ENCODE measurements around the gene NDUFB11.

NDUFB11 gene

DNA sequence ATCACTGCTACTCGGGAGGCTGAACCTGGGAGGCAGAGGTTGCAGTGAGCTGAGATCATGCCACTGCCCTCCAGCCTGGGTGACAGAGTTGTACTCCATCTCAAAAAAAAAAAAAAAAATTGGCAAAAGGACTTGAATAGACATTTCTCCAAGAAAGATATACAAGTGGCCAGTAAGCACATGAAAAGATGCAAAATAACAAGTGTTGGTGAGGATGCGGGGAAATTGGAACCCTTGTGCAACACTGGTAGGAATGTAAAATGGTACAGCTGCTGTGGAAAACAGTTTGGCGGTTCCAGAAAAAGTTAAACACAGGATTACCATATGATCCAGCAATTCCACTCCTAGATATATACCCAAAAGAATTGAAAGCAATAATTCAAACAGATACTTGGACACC lies 19.9 kb upstream of the NDUFB11 start:
- TF ChIP-seq EP300 (IDR thresholded peaks at IDR 0.05; ENCODE audit: borderline replicate concordance), result no peak
- no peak for TF ChIP-seq RAD21 (IDR thresholded peaks at IDR 0.05; ENCODE audit: low read depth)
- TF ChIP-seq, protein P1, sequence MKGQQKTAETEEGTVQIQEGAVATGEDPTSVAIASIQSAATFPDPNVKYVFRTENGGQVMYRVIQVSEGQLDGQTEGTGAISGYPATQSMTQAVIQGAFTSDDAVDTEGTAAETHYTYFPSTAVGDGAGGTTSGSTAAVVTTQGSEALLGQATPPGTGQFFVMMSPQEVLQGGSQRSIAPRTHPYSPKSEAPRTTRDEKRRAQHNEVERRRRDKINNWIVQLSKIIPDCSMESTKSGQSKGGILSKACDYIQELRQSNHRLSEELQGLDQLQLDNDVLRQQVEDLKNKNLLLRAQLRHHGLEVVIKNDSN (IDR thresholded peaks at IDR 0.05), result no peak
- no peak for TF ChIP-seq YY1 (IDR thresholded peaks at IDR 0.05; ENCODE audit: low read depth)
- no peak for TF ChIP-seq TCF12 (IDR thresholded peaks at IDR 0.05; ENCODE audit: low read depth)
- TF ChIP-seq NFIC (IDR thresholded peaks at IDR 0.05), result no peak
- TF ChIP-seq FOXM1 (IDR thresholded peaks at IDR 0.05; ENCODE audit: borderline replicate concordance, low read depth), result no peak
- no peak for TF ChIP-seq EGR1 (IDR thresholded peaks at IDR 0.05)
- no peak for TF ChIP-seq CEBPB (IDR thresholded peaks at IDR 0.05)
- no peak for TF ChIP-seq ZBTB7A (IDR thresholded peaks at IDR 0.05; ENCODE audit: low read depth)
- no peak for TF ChIP-seq TEAD4 (IDR thresholded peaks at IDR 0.05)
- TF ChIP-seq CREB1 (IDR thresholded peaks at IDR 0.05; ENCODE audit: low read depth), result no peak
- no peak for TF ChIP-seq TAF1 (IDR thresholded peaks at IDR 0.05; ENCODE audit: low read depth)
- TF ChIP-seq, protein P2, sequence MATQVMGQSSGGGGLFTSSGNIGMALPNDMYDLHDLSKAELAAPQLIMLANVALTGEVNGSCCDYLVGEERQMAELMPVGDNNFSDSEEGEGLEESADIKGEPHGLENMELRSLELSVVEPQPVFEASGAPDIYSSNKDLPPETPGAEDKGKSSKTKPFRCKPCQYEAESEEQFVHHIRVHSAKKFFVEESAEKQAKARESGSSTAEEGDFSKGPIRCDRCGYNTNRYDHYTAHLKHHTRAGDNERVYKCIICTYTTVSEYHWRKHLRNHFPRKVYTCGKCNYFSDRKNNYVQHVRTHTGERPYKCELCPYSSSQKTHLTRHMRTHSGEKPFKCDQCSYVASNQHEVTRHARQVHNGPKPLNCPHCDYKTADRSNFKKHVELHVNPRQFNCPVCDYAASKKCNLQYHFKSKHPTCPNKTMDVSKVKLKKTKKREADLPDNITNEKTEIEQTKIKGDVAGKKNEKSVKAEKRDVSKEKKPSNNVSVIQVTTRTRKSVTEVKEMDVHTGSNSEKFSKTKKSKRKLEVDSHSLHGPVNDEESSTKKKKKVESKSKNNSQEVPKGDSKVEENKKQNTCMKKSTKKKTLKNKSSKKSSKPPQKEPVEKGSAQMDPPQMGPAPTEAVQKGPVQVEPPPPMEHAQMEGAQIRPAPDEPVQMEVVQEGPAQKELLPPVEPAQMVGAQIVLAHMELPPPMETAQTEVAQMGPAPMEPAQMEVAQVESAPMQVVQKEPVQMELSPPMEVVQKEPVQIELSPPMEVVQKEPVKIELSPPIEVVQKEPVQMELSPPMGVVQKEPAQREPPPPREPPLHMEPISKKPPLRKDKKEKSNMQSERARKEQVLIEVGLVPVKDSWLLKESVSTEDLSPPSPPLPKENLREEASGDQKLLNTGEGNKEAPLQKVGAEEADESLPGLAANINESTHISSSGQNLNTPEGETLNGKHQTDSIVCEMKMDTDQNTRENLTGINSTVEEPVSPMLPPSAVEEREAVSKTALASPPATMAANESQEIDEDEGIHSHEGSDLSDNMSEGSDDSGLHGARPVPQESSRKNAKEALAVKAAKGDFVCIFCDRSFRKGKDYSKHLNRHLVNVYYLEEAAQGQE (IDR thresholded peaks at IDR 0.05; ENCODE audit: low read depth), result no peak
- TF ChIP-seq, protein P3, sequence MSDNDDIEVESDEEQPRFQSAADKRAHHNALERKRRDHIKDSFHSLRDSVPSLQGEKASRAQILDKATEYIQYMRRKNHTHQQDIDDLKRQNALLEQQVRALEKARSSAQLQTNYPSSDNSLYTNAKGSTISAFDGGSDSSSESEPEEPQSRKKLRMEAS (IDR thresholded peaks at IDR 0.05), result no peak

DNA sequence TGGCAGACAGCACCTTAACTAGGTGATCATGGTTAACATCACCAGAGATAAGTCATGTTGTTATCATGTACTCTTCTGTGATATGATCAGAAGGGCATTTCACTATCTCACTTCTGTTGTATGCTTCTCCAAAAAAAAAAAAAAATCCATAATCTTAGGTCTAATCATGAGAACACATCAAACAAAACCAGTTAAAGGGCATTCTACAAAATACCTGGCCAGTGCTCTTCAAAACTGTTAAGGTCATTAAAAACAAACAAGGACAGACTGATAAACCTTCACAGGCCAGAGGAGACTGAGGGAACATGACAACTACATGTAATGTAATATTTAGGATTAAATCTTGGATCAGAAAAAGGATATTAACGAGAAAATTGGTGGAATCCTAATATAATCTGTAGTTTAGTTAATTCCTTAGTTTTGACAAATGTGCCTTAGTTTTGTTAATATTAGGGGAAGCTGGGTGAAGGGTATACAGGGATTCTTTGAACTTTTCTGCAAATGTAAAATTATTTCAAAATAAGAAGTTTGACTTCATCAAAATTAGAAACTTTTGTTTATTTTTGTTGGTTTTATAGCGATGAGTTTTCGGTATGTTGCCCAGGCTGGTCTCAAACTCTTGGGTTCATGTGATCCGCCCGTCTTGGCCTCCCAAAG lies 18.6 kb upstream of the NDUFB11 start:
- TF ChIP-seq EGR1 (IDR thresholded peaks at IDR 0.05) (no peak), FOXM1 (IDR thresholded peaks at IDR 0.05; ENCODE audit: borderline replicate concordance, low read depth) (no peak), TCF12 (IDR thresholded peaks at IDR 0.05; ENCODE audit: low read depth) (no peak), TEAD4 (IDR thresholded peaks at IDR 0.05) (no peak), NFIC (IDR thresholded peaks at IDR 0.05) (no peak), EP300 (IDR thresholded peaks at IDR 0.05; ENCODE audit: borderline replicate concordance) (no peak), TAF1 (IDR thresholded peaks at IDR 0.05; ENCODE audit: low read depth) (no peak), YY1 (IDR thresholded peaks at IDR 0.05; ENCODE audit: low read depth) (no peak), RAD21 (IDR thresholded peaks at IDR 0.05; ENCODE audit: low read depth) (no peak), CREB1 (IDR thresholded peaks at IDR 0.05; ENCODE audit: low read depth) (no peak)
- TF ChIP-seq, protein P2 (IDR thresholded peaks at IDR 0.05; ENCODE audit: low read depth), result no peak

DNA sequence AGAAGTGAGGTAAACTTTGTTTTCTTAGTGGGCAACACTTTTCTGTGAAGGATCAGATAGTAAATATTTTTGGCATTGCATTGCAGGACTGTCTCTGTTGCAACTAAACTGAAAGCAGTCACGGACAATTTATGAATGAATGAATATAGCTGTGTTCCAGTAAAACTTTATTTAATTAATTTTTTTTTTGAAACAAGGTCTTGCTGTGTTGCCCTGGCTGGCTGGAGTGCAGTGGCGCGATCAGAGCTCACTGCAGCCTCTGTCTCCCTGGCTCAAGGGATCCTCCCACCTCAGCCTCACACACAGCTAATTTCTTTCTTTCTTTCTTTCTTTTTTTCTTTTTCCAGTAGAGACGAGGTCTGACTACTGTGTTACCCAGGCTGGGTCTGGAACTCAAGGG lies 16.3 kb upstream of the NDUFB11 start:
- no peak for TF ChIP-seq EGR1 (IDR thresholded peaks at IDR 0.05)
- TF ChIP-seq, protein P2 (IDR thresholded peaks at IDR 0.05; ENCODE audit: low read depth), result no peak
- no peak for TF ChIP-seq EP300 (IDR thresholded peaks at IDR 0.05; ENCODE audit: borderline replicate concordance)
- TF ChIP-seq CREB1 (IDR thresholded peaks at IDR 0.05; ENCODE audit: low read depth), result no peak
- no peak for TF ChIP-seq YY1 (IDR thresholded peaks at IDR 0.05; ENCODE audit: low read depth)
- TF ChIP-seq TAF1 (IDR thresholded peaks at IDR 0.05; ENCODE audit: low read depth), result no peak
- no peak for TF ChIP-seq TCF12 (IDR thresholded peaks at IDR 0.05; ENCODE audit: low read depth)
- no peak for TF ChIP-seq NFIC (IDR thresholded peaks at IDR 0.05)
- TF ChIP-seq CEBPB (IDR thresholded peaks at IDR 0.05), result no peak
- TF ChIP-seq RAD21 (IDR thresholded peaks at IDR 0.05; ENCODE audit: low read depth), result no peak
- TF ChIP-seq, protein P3 (IDR thresholded peaks at IDR 0.05), result no peak

DNA sequence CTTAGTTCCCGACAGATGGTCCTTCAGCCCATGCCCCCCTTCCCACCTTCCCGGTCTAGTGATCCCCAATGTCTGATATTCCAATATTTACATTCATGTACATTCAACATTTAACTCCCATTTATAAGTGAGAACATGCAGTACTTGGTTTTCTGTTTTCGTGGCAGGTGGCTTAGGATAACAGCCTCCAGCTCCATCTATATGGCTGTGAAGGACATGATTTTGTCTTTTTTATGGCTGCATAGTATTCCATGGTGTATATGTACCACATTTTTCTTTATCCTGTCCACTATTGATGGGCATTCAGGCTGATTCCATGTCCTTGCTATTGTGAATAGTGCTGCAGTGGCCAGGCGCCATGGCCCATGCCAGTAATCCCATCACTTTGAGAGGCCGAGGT lies 14.3 kb upstream of the NDUFB11 start:
- TF ChIP-seq EP300 (IDR thresholded peaks at IDR 0.05; ENCODE audit: borderline replicate concordance), result no peak
- TF ChIP-seq FOXM1 (IDR thresholded peaks at IDR 0.05; ENCODE audit: borderline replicate concordance, low read depth), result no peak
- no peak for TF ChIP-seq EGR1 (IDR thresholded peaks at IDR 0.05)
- no peak for TF ChIP-seq ZBTB7A (IDR thresholded peaks at IDR 0.05; ENCODE audit: low read depth)
- TF ChIP-seq TEAD4 (IDR thresholded peaks at IDR 0.05), result no peak
- TF ChIP-seq CEBPB (IDR thresholded peaks at IDR 0.05), result no peak
- no peak for TF ChIP-seq RAD21 (IDR thresholded peaks at IDR 0.05; ENCODE audit: low read depth)
- TF ChIP-seq, protein P2 (IDR thresholded peaks at IDR 0.05; ENCODE audit: low read depth), result no peak
- no peak for TF ChIP-seq CREB1 (IDR thresholded peaks at IDR 0.05; ENCODE audit: low read depth)
- no peak for TF ChIP-seq TCF12 (IDR thresholded peaks at IDR 0.05; ENCODE audit: low read depth)
- TF ChIP-seq, protein P3 (IDR thresholded peaks at IDR 0.05), result no peak
- TF ChIP-seq TAF1 (IDR thresholded peaks at IDR 0.05; ENCODE audit: low read depth), result no peak
- TF ChIP-seq, protein P1 (IDR thresholded peaks at IDR 0.05), result no peak
- no peak for TF ChIP-seq YY1 (IDR thresholded peaks at IDR 0.05; ENCODE audit: low read depth)
- no peak for TF ChIP-seq NFIC (IDR thresholded peaks at IDR 0.05)

Measured in Ishikawa (cell line).